Daoy (cell line): ENCODE results near the gene RHOV. TPM values are rescaled to one million over a fixed set of nuclear protein-coding genes. Genes with fewer than 3 reads are reported as not detected.

Experiments
- DNase-seq: peaks from one replicate; pipeline ENCODE4 v3.0.0-alpha.2; 2015; ENCODE audit warnings: low read depth
- total RNA-seq: library from RNA; depleted of rRNA; stranded (reverse); fragments of >200 nt; shearing (Covaris generic); gene quantifications from 2 replicates; pipeline ENCODE4 v1.2.3, GENCODE V29; 2014; rRNA removed

The RHOV gene, protein sequence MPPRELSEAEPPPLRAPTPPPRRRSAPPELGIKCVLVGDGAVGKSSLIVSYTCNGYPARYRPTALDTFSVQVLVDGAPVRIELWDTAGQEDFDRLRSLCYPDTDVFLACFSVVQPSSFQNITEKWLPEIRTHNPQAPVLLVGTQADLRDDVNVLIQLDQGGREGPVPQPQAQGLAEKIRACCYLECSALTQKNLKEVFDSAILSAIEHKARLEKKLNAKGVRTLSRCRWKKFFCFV
- 0.15 and 0.23 TPM in 2 replicates for total RNA-seq

DNA sequence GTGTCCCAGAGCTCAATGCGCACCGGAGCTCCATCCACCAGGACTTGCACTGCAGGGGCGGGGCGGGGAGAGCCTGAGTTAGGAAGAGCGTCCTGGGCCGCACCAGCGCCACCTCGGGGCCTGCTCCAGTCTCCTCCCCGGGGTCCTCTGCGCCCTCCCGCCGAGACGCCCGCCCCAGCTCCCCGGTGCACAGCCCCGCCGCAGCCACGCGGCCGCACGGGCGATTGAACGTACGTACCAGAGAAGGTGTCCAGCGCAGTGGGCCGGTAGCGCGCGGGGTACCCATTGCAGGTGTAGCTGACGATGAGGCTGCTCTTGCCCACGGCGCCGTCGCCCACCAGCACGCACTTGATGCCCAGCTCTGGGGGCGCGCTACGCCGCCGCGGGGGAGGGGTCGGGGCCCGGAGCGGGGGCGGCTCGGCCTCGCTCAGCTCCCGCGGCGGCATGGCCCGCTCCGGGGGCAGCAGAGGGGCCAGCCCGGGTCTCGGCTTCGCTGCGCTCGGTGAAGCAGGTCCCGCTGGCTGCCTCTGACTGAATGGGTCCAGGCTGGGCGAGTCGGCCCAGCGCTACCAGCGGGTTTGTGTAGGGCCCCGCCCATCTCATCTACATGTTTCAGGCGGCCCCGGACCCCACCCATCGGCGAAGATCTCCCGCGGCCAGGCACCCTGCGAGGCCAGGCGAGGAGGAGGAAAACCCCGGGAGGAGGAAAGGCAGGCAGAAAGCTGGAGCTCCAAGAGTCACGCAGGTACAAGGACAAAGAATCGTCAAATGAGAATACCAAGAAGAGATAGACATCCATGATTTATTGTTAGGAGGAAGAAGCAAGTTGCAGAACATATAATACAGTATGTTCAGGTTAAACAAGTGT is at the start of gene RHOV:
Gene RHOV, minus strand, starts transcription at position 541 of the 868 bp plus-strand sequence. Its CDS starts 95 bp downstream, at position 446.
- peak; percentile 79 for DNase-seq

DNA sequence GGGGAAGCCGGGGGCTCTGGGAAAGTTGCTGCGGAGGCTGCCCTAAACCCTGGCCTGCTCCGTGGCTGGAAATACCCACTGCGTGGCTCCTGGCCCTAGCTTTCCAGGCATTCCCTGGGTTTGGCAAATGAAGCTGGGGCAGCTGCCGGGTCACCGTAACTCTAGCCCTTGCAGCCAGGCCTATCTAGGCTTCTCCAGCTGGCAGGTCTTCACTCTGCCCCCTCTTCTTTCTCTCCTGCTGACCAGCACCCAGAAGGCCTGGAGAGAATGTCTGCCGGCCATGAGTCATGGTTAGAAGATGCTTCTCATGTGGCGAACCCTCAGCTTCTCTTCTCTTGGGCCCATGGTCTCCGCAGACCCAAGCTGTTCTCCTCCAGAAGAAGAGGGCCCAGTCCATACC is 49.5 kb upstream of the RHOV start:
- DNase-seq, result no peak

DNA sequence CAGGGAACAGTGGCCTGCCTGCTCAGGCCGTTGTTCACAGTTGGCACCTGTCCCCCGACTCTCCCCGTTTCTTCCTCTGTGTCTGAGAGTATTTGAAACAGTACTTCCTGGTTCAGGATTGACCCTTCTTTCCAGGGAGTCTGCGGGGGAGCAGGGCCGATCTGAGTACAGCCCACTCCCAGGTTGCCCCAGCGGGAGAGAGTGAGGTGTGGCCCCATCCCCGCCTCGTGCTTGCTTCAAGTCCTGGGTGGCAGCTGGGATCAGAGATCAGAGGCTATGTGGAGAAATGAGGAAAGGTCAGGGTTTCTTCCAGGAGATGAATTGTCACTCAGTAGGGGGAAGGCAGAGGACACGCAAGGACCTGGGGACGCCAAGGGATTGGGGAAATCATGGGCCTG is 48.6 kb upstream of the RHOV start:
- DNase-seq, result no peak

DNA sequence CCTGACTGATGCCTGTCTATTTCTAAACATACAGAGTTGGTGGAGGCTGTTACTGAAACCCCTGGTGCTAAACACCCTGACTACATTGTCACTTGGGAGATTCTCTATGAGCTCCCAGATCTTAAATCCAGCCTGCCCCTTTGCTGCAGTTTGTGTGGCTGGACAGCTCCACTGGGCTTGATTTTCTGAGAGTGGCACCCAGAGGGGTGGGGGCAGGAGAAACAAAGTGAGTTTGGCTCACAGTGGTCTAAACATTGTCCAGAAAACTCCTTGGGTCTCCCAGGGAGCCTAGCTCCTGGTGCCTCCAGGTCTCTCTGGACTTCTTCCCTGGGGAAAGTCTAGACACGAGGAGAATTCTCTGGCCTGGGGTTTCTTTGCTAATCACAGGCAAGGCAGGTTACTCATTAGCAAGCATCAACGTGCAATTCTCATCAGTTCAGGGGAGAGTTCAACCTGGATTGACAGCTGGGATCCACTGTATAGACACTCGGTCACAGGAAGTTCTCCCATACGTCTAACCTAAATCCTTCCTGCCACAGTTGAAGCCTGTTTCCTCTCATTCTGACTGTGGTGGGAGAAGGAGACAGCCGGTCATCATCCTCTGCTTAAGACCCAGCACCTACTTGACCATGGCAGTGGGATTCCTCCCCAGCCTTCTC is 48.0 kb upstream of the RHOV start:
- no peak for DNase-seq

DNA sequence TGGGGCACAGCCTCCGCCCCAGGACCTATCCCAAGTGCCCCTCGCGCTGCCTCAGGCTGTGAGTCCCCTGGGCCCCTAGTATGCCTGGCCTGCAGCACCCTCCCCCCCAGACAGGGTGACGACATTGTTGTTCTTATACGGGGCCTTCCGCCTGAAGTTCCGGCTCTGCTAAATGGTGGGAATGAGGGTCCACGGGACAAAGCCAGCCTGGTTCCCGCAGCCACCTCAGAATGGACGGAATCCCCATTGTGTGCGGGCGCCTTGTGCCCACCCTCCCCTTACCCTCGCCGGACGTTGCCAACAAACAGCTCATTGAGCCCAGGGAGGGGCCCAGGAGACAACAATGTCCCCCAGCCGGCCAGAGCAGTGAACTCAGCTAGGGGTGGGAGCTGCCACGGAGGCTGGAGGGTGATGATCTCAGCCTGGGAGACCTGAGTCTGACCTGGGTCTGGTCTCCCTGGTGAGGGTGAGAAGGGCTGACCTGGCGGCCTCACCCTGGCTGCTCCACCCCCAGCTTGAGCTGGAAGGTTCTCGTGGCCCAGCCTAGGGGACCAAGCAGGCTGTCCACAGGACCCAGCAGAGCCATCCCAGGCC is 44.9 kb upstream of the RHOV start:
- DNase-seq, result no peak

DNA sequence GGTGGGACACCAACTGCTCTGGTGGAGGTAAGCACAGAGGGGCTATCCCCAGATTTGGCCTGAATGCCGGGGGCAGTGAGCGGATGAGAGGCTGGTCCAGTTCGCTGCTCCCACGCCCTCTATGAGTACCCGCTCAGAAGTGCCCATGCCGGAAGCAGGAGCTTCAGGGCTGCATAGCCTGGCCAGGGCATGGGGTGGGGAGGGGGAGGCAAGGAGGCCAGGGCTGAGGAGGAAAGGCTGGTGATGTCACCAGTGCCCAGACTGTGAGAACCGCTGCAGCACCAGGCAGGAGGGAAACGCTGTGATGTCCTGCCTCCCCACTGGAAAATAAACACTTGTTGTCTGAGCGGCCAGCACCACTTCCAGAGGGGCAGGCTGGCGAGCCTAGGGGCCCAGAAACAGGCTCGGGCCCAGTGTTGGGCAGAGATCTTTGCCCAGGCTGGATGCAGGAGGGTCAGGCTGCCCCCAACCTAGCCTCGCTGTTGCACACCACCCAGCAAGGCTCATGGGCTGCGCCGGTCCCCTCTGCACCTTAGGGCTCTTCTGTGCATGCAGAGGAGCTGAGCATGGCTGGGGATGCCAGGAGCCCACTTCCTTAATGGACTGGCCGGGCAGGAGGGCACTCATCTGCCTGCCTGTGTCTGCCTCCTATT is 44.2 kb upstream of the RHOV start:
- DNase-seq, result no peak

DNA sequence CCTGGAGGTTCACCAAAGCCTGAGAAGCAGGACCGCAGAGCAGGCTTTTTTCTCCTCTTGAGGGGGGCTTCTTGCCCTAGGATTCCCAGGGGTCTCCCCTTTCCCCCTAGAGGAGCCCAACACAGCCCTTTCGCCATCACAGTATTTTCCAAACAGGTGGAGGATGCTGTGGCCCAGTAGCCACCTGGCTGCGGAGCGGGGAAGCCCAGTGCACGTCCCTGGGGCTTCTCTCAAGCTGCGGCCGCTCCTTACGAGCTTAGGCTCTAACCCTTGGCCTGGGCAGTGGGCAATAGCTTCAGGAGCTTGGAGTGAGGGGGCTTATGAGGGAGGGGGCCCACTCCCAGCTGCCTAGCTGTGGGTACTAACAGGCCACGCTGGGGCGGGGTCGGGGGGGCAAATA is 43.6 kb upstream of the RHOV start:
- no peak for DNase-seq

DNA sequence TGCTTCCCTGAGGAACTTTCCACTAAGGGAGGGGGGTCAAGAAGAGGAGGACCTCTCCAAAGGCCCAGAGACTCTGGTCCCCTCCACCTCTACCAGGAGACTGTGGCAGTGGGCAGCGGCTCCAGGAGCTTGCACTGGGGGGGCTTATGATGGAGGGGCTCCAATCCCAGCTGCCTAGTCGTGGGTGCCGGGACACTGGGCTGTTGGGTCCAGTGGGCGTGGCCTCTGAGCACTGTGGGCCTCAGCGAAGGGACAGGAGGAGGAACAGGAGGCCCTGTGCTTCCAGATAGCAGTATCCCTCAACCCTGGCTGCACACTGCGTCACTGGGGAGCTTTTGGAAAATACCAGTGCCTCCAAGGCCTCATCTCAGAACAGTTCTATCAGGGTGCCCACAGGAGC is 41.6 kb upstream of the RHOV start:
- no peak for DNase-seq

DNA sequence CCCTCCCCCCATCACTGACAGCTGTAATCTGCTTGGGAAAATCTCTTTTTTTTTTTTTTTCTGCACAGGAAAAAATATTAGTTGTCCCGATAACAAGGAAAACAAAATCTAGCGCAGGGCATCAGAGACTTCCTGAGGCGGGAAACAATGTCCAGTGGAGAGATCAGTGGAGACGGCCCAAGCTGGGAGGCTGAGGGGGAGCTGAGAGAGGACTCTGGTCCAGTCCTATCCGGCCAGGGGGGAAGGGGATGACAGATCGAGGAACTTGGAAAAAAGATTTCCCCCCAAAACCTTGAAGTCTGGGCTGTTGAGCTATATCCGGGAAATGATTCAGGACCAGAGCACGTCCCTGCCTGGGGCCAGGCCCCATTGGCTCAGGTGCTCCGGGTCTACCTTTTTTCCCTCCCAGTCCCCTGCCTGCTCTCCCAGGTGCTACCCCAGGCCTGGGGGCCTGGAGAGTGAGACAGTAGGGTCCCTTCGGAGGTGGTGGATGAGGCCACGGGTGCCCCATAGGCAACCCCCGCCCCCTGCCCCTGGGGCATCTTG is 41.2 kb upstream of the RHOV start:
- DNase-seq, result no peak

DNA sequence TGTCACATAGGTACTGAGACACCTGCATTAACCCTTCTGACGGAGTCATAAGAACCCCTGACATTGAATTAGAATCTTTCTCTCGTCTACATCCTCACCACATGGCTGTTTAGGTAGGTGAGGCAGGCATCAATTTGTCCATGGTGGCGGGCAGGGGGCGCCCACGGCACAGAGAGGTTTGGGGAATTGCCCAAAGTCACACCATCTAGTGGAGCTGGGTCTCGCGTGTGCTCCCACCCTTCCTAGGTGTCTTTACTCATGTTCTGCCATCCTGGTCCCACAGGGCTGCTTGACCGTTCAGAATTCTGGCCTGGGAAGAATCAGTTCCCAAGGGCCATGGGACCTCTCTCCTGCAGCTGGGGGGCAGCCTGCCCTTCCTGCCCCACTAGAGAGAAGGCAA is 40.5 kb upstream of the RHOV start:
- DNase-seq, result no peak

DNA sequence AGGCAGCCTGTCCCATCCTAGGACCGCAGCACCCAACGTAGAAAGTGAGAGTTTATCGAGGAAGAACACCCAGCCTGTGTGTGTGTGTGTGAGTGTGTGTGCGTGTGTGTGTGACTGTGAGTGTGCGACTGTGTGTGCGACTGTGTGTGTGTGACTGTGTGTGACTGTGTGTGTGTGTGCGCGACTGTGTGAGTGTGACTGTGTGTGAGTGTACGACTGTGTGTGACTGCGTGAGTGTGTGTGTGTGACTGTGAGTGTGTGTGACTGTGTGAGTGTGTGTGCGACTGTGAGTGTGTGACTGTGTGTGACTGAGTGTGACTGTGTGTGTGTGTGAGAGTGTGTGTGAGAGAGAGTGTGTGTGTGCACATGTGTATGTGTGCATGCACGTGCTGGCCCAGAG is 40.0 kb upstream of the RHOV start:
- no peak for DNase-seq

DNA sequence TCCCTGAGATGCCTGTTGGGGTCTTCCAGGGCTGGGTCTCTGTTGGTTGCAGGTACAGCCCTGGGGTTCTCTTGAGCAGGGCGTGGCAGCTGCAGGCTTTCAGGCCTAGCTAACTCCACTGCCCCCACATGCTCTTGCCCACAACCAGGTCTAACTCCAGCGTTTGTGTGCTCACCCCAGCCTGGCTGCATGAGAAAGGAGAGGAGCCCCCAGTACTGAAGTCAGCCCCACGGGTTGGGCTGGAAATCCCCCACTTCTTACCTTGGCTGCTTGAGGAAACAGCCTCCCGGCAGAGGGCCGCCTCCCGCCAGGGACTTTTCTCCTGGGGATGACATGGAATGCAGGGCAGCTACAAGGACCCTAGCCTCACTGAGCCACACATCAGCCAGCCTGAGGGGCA is 38.4 kb upstream of the RHOV start:
- DNase-seq, result no peak

DNA sequence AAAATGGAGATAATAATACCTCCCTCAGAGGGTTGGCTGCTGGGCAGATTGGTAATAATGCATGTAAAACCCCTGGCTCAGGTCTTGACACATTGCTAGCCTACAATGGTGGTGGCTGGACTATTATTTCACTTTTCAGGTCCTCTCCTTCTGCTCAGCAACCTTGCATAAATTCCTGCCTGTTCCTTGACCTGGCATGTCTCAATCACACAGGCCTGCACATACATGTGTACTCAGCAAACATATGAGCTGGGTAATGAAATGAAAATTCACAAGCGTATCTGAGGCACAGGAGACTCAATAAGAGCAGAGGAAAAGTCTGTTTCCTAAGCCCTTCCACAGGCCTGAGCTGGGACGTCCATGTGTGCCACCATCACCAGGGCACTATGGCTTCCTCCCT is 37.7 kb upstream of the RHOV start:
- DNase-seq, result no peak

DNA sequence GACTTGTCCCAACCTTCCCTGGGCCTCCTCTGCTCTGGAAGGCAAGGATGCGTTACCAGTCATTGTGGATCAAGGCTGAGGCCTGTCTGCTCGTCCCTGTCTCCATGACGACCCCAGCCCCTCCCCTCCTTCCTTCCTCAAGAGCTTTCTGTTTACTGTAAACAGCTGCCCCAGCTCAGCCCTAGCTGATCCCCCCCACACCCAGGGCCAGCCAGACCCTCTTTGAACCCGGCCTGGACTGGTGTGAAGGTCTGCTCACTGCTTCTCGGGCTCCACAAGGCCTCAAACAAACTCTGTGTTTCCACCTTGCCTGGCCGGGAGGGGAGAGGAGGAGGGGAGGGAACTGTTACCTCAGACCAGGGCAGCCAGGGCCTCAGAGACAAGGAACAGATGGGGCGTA is 37.1 kb upstream of the RHOV start:
- no peak for DNase-seq

DNA sequence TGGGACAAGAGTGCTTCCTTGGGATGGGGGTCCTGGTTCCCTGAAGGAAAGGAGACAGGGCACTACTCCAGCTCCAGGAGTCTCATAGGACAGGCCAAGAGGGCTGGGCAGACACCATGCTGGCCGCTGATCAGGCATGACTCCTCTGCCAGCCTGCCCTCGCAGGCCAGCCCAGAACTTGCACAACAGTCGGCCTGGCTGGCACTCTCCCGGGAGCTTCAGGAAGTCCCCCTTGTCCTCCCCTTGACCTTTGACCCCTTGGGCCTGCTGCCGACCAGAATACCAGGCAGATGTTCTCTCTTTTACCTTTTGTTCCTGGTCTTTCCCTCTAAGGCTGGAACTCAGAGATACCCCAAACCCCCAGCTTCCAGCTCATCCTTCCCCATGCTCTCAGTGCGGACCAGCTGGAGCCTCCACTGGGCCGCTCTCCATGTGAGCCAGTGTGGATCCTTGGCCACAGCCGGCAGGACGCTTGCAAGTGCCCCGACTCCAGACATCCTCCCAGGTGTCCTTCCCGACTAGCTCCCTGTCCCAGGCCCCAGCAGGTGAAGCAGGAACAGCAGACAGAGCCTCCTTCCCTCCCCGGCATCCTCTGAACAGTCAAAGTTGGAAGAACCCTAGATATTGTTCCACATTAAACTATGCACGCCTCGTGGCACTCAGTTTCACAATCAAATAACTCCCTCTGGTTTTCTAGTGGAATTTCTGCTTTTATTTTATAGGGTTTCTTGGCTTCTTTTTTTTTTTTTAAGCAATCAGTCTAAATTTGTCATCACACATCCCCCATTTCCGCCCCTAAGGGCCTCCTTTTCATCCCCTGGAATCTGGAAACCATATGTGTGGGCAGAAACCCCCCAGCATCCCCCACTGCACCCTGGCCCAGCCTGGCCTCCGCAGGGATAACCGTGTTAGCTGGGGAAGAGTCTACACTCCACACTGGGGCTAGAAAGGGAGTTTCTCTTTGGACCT is 35.9 kb upstream of the RHOV start:
- no peak for DNase-seq

DNA sequence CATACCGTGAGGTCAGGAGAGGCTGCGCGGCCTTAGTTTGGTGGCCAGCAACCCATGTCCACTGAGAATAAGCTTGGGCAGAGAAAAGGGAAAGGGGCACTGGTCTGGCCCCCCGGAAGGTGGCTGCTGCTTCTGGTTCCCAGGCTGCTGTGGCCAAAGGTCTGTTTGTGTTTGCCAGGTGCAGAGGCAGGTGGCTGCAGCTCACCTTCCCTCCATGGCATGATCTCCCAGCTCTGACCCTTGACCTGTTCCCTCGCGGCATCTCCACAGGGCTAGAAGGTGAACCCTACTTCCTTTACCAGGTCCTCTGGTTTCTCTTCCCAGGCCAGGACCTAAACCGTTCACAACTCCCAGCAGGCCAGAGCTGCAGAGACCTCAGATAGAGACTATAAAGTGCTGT is 34.1 kb upstream of the RHOV start:
- DNase-seq, result no peak

DNA sequence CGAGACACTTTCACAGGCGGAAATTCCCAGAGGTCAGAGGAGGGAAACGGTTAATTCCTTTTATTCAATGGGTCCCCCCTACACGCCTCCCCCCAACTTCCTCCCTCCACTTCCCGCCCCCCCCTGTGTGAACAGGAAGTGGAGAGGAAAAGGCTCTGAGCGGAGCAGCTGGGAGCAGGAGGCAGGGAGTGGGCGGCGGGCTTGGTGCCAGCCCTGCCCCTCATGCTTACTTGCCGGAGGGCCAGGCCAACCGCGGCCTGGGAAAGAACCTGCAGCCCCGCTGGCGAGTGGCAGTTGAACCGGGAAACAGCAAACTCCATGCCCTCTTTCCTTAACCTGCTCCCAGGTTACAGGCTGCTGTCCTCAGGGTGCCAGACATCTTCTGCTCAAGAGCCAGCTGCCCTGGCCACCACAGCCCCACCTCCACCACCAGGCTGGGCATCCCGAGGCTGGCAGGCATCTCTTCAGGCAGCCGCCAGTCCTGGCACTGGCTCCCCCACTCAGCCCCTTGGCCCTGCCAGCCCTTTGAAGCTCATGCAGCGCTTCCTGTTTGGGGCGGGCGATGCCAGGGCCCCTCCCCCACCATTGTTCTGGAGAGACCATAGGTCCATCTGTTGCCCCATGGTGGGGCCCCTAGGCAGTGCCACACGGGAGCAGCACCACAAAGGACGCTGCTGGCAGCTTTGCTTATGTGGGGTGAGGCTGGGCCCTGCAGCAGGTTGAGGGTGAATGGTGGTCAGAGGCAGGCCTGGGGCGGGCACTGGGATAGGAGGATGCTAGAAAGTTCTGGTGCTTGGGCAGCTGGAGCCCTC is 33.2 kb upstream of the RHOV start:
- DNase-seq, result peak; percentile 71

DNA sequence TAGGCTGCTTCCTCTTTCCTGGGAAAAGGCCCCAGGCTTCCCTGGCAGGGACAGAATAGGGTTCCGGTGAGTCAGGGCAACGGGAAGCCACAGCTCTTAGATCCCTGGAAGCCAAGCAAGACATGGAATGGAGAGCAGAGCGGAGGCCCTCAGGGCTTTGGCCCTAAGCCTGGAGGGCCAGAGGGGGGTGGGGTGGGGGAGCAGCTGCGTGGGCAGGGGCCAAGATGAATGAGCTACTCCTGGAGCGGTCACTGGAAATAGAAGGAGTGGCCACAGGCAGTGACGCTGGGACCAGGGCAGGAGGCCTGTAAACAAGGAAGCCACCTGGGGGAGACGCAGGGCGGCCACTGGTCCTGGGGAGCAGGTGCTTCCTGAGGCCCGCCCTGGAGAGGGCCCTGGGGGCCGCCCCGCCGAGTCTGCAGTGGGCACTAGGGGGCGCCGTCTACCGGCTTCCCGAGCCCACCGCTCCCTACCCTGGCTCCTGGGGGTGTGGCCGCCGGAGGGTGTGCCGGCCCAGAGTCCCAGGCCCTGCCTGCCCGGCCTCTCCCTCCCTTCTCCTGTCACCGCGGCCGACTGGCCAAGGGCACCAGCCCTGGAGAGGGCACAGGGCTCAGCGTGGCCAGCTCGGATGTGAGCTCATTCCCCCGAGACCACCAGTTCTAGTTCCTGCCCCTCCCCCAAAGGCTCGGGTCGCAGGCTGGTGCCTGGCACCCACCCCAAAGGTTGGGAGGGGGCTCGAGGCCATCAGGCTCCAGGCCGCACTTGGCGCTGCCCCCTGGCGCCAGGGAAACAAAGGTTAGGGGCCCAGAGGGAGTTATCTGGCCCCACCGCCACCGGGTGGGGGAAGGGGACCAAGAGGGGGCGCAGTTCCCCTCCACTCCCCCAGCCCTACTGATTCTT is 32.3 kb upstream of the RHOV start:
- peak; percentile 90 for DNase-seq
